ENCODE data around the gene EPC1.
"Not testable (repeated sequence)": the region's sequence is repeated elsewhere in the genome, so short reads cannot be mapped to it uniquely, and the experiment has no call there.

The EPC1 gene

DNA sequence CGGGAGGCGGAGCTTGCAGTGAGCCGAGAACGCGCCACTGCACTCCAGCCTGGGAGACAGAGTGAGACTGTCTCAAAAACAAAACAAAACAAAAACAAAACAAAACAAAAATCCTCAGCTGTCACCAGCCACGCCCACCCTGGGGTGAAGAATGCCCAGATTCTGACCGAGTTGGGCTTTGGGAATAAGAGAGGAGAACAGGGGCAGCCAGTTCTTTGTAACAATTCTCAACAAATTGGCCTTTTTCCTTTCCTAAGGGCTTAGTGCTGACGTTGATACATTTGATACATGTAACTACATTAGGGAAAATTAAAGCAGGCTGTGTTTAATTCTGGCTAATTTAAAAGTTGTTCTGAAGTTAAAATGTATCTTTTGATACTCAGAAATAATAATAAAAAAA, 121.0 kb downstream of the EPC1 start:
- DNase-seq = no peak

DNA sequence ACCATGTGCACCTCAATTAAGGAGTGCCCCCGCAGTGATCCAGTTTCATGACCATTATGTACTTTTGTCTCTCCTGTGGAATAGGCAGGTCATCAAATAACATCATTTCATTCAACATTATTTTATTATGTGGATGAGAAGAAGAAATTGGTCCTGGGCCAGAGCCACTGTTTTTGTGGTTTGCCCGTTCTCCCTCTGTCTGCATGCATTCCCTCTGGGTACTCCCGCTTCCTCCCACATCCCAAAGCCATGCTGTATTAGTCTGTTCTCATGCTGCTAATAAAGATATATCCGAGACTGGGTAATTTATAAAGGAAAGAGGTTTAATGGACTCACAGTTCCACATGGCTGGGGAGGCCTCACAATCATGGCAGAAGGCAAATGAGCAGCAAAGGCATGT, 124.6 kb downstream of the EPC1 start:
- not testable (repeated sequence) for DNase-seq

DNA sequence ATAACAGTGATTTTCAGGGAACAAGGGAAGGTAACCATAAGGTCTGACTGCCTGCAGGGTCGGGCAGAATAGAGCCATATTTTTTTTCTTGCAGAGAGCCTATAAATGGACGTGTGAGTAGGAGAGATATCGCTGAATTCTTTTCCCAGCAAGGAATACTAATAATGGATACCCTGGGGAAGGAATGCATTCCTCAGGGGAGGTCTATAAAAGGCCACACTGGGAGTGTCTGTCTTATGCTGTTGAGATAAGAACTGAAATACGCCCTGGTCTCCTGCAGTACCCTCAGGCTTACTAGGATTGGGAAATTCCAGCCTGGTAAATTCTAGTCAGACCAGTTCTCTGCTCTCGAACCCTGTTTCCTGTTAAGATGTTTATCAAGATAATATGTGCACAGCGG, 127.8 kb downstream of the EPC1 start:
- DNase-seq = not testable (repeated sequence)

DNA sequence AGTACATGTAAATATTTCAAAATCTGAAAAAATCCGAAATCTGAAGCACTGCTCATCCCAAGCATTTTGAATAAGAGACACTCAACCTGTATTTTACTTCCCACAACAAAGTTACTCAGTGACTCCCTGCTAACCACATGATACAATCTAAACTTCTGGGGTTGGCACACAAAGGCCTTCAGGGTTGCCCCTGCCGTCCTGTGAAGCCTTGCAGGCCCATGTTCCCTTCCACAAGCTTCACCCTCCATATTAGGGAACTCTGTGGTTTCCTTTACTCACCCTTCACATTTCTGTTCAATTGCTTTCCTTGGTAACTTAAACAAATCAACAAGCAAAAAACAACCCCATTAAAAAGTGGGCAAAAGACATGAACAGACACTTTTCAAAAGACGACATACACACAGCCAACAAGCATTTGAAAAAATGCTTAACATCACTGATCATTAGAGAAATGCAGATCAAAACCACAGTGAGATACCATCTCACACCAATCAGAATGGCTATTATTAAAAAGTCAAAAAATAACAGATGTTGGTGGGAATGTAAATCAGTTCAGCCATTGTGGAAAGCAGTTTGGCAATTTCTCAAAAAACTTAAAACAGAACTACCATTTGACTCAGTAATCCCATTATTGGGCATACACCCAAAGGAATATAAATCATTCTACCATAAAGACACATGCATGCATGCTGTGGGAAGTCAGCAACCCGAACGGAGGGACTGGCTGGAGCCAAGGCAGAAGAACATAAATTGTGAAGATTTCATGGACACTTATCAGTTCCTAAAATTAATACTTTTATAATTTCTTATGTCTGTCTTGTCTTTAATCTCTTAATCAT, 128.5 kb downstream of the EPC1 start:
- not testable (repeated sequence) for DNase-seq
